GOT3 (cell line): ENCODE measurements around the gene BTBD19.
"Not testable (repeated sequence)": the region's sequence is repeated elsewhere in the genome, so short reads cannot be mapped to it uniquely, and the experiment has no call there.

Experiments used
- DNase-seq: peaks from one replicate; lab custom pipeline; 2025; ENCODE audit warnings: mixed read lengths; lab: John Stamatoyannopoulos, UW

The BTBD19 gene

GRCh38 chr1:44828003-44828651 lies 19.8 kb downstream of the BTBD19 start:
- DNase-seq: no peak

- no peak for DNase-seq
Observed at GRCh38 chr1:44828841-44829440, 20.6 kb downstream of the BTBD19 start.

DNA sequence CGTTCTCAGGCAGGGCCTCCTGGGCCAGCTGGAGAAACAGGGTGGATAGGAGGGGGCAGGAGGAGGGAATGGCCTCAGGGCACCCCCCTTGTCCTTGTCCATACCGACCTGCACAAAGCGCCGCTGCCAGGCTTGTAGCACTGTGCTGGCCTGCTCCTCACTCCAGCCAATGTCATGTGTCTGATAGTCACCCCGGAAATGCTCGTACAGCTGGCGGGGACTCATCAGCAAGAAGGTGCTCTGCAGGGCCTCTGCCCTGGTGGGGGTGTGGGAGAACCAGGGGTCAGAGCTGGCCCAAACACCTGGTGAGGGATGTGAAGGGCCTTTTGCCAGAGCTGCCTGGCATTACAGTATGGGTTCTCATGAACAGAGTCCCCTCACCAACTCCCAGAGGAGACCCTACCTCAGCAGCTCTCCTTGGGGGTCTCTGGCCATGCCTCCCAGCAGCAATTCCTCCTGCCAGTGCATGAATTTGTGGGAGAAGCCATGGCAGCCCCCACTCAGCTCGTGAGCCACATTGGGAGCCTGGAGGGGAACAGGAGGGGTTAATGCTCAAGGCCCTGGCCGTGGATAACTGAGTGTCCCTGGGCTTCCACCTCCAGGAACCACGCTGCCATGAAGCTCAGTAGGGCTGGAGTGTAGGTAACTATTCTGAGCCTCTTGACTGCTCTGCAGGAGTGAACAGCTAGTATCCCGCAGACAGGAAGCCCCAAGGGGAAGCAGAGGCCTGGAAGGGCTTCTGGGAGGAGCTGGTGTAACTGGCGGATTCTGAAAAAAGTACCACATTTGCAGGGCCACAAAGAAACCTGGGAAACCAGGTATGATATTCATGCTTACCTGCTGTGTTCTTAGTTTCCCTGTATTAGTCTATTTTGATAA lies 21.4 kb downstream of the BTBD19 start:
- DNase-seq: no peak

- no peak for DNase-seq
Observed at GRCh38 chr1:44830900-44831304, 22.6 kb downstream of the BTBD19 start.

DNA sequence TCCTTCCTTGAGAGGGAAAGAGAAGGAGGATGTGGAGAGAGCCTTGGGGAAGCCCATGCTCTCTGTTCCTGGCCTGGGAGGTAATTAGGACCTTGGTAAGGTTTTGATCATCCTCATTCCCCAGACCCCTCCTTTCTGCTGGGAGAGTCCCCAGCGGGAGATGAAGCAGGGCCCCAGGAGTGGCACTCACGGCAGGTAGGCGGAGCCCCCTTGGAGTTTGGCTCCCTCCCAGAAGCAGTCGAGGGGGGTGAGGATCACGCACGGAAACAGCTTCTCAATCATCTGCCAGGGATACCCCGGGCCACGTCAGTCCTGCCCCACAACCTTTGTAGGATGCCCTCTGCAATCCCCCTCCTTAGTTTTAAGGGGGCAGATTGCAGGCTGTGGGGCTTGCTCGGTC lies 23.2 kb downstream of the BTBD19 start:
- DNase-seq: no peak

DNA sequence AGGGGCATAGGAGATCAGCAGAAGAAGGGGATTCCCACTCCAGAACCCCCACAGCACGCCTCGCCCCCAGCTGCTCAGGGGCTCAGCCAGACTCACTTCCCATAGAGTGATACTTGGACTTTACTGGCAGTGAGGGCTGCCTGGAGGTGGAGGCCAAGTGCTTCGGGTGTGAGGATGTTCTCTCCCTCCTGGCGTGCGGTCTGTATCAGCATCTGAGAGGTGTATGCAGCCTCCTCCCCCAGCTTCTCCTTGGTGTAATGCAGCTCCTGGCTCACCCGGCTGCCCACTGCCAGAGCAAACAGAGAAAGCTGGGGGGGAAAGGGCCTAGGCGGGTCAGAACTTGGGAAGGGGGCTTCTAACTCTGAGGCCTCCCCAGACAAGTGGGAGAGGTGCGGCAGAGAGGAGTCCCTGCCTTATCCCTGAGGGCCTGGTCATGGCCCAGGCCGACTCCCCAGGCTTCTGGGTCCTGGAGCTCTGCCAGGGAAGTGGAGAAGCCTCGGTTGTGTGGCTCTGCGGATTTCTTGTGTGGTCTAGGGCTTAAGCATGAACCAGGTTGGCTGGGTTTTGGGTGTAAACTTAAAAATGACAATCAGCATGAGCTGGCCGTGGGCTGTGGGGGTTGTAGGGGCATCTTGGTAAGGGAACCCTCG lies 23.9 kb downstream of the BTBD19 start:
- no peak for DNase-seq

GRCh38 chr1:44834328-44834727 lies 26.0 kb downstream of the BTBD19 start:
- DNase-seq: no peak

DNA sequence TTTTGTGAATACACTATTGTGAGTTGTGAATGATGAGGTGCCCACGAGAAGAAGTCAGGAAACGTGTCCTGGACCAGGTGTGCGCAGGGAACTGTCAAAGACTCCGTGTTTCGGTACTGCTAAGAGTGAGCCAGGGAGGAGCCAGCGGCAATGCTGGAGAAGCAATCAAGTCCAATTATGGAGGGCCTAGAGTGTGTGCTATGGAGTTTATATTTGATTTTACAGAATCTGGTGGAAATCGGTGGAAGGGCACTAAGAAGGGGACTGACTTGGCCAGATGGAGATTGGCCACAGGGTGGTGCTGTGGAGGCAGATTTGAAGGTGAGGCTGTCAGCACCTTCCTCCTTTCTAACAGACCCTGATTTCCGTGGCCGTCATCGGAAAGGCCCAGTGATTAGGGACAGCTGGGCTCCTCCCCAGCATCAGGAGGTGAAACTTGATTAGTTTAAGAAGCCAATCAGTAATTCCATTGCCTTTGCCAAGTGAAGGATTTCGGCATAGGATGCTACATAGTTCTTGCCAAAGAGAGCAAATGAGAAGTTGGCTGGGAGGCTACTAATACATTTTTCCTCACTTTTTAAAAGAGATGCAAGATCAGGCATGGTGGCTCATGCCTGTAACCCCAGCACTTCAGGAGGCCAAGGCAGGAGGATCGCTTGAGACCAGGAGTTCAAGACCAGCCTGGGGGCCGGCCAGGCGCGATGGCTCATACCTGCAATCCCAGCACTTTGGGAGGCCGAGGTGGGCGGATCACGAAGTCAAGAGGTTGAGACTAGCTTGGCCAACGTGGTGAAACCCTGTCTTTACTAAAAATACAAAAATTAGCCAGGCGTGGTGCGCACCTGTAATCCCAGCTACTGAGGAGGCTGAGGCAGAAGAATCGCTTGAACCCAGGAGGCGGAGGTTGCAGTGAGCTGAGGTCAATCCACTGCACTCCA lies 27.7 kb downstream of the BTBD19 start:
- peak; percentile 42 for DNase-seq

- DNase-seq: not testable (repeated sequence)
Observed at GRCh38 chr1:44838294-44838693, 30.0 kb downstream of the BTBD19 start.

- no peak for DNase-seq
Observed at GRCh38 chr1:44839576-44839975, 31.3 kb downstream of the BTBD19 start.

- DNase-seq: no peak
Observed at GRCh38 chr1:44842486-44842861, 34.2 kb downstream of the BTBD19 start.

DNA sequence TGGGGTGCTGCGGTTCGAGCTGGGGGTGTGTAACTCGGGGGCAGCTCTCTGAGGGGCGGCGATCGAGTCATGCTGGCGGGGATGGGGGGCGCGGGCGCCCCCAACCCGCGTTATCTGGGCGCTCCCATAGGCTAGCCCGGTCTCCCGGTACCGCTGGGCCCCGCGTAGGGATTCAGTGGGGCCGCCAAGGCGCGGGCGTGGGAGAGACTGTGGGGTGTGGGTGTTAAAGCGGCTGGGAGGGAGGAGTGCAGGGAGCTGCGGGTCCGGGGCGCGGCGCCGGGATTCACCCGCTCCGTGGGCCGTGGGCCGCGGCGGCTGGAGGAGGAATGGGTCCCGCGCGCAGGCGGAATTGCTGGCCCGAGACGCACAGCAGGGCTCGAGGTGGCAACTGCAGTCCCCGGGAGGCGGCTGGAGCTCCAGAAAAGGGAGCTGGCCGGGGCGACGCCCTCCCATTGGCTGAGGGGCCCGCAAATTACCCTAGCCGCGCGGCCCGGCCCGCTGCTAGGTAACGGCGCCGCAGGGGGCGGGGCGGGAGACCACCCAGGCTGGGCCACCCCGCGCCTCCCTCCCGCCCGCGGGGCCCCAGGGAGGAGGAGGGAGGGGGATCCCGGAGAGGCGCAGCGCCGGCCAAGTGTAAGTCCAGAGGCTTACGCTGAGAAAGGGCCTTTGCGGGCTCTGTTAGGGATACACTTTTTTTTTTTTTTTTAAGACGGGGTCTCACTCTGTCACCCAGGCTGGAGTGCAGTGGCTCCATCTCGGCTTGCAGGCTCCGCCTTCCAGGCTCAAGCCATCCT lies 34.7 kb downstream of the BTBD19 start, which contains the start of gene PTCH2:
PTCH2 (minus strand) TSS at position 392 of the 794 bp plus-strand sequence; CDS start at position 71, 321 bp downstream.
- DNase-seq: no peak

DNA sequence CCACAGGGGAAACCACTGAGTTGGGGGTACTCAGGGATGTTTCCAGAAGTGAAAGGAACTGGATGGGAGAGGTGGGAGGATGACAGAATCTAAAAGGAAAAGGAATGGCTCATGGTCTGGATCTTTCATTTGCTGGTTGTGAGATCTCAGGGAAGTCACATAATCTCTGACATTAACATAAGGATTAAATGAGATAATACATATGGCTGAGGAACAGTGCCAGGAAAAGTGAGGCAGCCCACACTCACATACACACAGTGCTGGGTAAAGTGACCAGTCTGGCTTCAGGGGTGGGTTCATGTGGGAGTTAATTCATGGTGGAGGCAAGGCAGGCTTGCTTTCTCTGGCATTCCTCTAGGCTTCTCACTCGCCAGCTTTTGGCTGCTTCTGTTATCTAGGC lies 38.7 kb downstream of the BTBD19 start:
- no peak for DNase-seq

- DNase-seq: no peak
Observed at GRCh38 chr1:44847845-44848244, 39.5 kb downstream of the BTBD19 start.

- DNase-seq: no peak
Observed at GRCh38 chr1:44848456-44849181, 40.3 kb downstream of the BTBD19 start.

DNA sequence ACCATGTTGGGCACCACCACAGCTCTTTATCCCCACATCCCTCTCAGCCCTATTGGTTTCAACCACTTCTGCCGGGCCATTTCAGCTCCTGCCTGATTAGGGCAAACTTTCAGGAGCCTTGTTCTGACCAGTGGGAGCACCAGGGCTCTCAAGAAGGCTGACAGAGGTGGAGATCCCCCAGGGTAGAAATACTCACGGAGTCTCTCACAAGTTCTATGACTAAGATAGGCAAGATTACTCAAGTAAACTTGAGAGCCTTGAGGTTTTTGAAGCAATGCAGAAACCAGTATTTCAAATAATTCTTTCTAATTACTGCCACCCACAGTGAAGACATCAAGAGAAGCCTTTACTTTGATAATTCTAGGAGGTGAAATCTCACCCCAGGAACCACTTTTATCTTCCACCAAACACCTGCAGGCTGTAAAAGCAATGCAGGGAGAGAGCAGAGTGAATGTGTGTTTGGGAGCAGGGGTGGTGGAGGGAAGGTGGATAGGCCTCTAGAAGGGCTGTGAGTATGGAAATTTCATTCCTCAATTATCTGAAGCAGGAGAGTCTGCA lies 41.3 kb downstream of the BTBD19 start:
- no peak for DNase-seq

DNA sequence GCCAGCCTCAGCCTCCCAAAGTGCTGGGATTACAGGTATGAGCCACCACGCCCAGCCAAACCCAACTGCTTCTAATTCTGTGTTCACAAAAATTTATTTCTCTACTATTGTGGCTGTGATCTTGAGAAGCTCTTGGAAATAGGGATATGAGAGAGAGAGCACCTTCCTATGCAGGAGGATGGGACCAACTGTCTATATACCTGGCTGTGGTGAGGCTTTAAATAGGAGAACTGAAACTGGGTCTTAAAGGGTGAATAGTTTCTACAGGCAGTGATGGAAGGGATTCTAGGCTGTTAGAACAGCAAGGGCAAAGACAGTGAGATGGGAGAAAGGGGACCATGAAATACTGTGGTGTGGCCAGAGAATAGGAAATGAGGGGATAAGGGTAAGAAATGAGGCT lies 43.0 kb downstream of the BTBD19 start:
- DNase-seq: no peak

DNA sequence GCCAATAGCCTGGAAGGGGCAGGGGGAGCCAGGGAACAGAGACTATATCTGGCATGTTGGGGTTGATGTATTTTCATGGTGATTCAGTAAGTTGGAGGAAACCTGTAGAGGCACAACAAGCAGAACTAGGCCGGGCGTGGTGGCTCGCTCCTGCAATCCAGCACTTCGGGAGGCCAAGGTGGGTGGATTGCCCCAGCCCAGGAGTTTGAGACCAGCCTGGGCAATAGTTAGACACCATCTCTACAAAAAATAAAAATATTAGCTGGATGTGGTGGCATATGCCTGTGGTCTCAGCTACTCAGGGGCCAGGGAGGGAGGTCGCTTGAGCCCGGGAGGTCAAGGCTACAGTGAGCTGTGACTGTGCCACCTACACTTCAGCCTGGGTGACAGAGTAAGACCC lies 44.9 kb downstream of the BTBD19 start:
- no peak for DNase-seq

DNA sequence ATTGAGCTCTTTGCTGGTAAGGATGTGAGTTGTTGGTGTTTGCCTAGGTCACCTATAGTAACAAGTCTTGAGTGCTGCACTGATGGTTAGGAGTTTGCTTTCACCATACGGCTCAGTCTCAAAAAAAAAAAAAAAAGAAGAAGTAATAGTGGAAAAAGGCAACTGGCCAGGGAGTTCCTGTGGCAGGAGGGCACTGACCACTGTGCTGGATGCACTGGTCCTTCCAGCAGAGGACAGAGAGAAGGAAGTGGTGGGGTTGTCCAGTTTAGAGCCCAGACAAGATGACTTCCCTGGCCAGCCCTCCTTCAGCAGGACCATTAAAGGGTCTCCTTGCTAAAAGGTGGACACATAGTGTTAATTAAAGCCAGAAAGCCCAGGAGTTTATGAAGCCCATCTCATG lies 46.6 kb downstream of the BTBD19 start:
- no peak for DNase-seq
